IPS-18a (cell line): ENCODE data around the gene CT45A9.
"Not testable (repeated sequence)": the region's sequence is repeated elsewhere in the genome, so short reads cannot be mapped to it uniquely, and the experiment has no call there.

ENCODE experiments used
- H3K27ac ChIP-seq: one replicate; pipeline ENCODE4 v1.5.1; 2013; ENCODE audit warnings: low read length
- H3K27me3 ChIP-seq: one replicate; pipeline ENCODE4 v1.6.1; 2013; ENCODE audit warnings: mild to moderate bottlenecking, low read length; ENCODE audit not compliant: control insufficient read depth, insufficient read depth
- H3K36me3 ChIP-seq: one replicate; pipeline ENCODE4 v1.6.1; 2013; ENCODE audit warnings: low read depth, low read length; ENCODE audit not compliant: control insufficient read depth
- H3K4me1 ChIP-seq: one replicate; pipeline ENCODE4 v1.6.1; 2013; ENCODE audit warnings: low read depth, low read length; ENCODE audit not compliant: control insufficient read depth
- H3K4me3 ChIP-seq: one replicate; pipeline ENCODE4 v1.5.1; 2013; ENCODE audit warnings: low read length
- H3K9ac ChIP-seq: one replicate; pipeline ENCODE4 v1.6.1; 2013; ENCODE audit warnings: mild to moderate bottlenecking, low read length, moderate library complexity
- H3K9me3 ChIP-seq: one replicate; pipeline ENCODE4 v1.6.1; 2013; ENCODE audit warnings: low read depth, low read length; ENCODE audit not compliant: control insufficient read depth

The CT45A9 gene, protein sequence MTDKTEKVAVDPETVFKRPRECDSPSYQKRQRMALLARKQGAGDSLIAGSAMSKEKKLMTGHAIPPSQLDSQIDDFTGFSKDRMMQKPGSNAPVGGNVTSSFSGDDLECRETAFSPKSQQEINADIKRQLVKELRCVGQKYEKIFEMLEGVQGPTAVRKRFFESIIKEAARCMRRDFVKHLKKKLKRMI

DNA sequence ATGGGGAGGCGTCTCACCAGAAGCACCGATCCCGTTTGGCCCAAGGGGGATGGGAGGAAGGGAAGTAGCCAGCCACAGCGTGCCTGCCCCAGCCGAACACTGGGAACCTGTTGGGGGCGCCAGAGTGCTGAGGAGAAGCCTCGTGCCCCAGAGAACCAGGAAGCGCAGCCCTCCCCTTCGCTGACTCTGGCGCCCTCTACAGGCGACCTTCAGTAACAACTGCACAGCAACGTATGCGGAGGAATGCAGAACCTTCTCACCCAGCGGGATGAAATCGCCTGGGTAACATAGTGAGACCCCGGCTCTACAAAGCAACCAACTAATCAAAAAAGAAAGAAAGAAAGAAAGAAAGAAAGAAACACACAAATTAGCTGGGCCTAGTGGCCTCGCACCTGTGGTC lies at the start of gene CT45A9:
TSS of gene CT45A9 (minus strand) at position 101 of the 400 bp plus-strand sequence. CDS start 3,751 bp downstream, outside the sequence.
- H3K9ac ChIP-seq, H3K9me3 ChIP-seq, H3K4me1 ChIP-seq, H3K36me3 ChIP-seq, H3K27ac ChIP-seq, H3K27me3 ChIP-seq, H3K4me3 ChIP-seq: not testable (repeated sequence)

GRCh38 chrX:135920516-135920915 lies 48.9 kb upstream of the CT45A9 start:
- H3K27ac ChIP-seq, H3K27me3 ChIP-seq, H3K4me3 ChIP-seq, H3K4me1 ChIP-seq, H3K36me3 ChIP-seq, H3K9ac ChIP-seq: not testable (repeated sequence)
- H3K9me3 ChIP-seq, result peaks cover 18% of the 10 kb centered on the region

GRCh38 chrX:135914404-135914803 lies 42.8 kb upstream of the CT45A9 start:
- no peaks in the 10 kb centered on the region for H3K36me3 ChIP-seq
- H3K4me1 ChIP-seq, result no peaks in the 10 kb centered on the region
- H3K4me3 ChIP-seq, result no peak overlapping the region
- H3K27me3 ChIP-seq, result no peaks in the 10 kb centered on the region
- H3K9ac ChIP-seq, result no peak overlapping the region
- peaks cover 4% of the 10 kb centered on the region for H3K9me3 ChIP-seq
- H3K27ac ChIP-seq, result no peak overlapping the region

- no peak overlapping the region for H3K27ac ChIP-seq
- no peaks in the 10 kb centered on the region for H3K27me3 ChIP-seq
- peaks cover 16% of the 10 kb centered on the region for H3K9me3 ChIP-seq
Observed at GRCh38 chrX:135910251-135910650, 38.6 kb upstream of the CT45A9 start.

GRCh38 chrX:135893294-135893817 lies 21.7 kb upstream of the CT45A9 start, which contains the start of the genes CT45A10 and SAGE1:
CT45A10 (minus strand) TSS chrX:135893444; CDS start chrX:135885344, 8,100 bp downstream.
SAGE1 (plus strand) TSS chrX:135893716; CDS start chrX:135896243, 2,527 bp downstream.
- H3K36me3 ChIP-seq, result no peaks in the 10 kb centered on the region
- no peaks in the 10 kb centered on the region for H3K4me1 ChIP-seq
- no peak within 1 kb of the TSS for H3K27ac ChIP-seq
- H3K4me3 ChIP-seq, result no peak within 1 kb of the TSS
- H3K9me3 ChIP-seq, result peaks cover 39% of the 10 kb centered on the region
- no peak within 1 kb of the TSS for H3K9ac ChIP-seq
- no peaks in the 10 kb centered on the region for H3K27me3 ChIP-seq

More at GRCh38 chrX:135910251-135910650, 38.6 kb upstream of the CT45A9 start:
- Histone ChIP-seq H3K4me3 (no peak overlapping the region), H3K4me1 (no peaks in the 10 kb centered on the region), H3K9ac (no peak overlapping the region), H3K36me3 (no peaks in the 10 kb centered on the region)

GRCh38 chrX:135892781-135893180 lies 21.2 kb upstream of the CT45A9 start:
- Histone ChIP-seq H3K36me3 (no peaks in the 10 kb centered on the region), H3K27ac (no peak overlapping the region), H3K4me3 (no peak overlapping the region), H3K9ac (no peak overlapping the region), H3K27me3 (no peaks in the 10 kb centered on the region), H3K9me3 (peaks cover 39% of the 10 kb centered on the region), H3K4me1 (no peaks in the 10 kb centered on the region)

DNA sequence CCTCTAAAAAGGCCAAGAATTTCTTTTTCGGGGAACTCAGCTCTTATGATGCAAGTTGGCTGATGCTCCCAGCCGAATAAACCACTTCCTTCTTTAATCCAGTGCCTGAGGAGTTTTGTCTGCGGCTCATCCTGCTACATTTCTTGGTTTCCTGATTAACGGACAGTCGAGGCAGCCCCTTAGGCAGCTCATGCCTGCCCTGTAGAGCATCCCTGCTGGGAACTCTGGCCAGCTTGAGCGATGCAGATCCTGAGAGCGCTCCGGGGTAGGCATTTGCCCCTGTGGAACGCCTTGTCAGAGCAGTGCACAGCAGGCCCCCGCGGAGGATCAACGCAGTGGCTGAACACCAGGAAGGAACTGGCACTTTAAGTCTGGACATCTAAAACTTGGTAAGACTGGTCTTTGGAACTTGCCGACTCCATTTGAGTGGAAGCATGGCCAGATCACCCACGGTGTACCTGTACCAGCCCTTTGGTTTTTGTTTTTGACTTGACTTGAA lies 18.5 kb upstream of the CT45A9 start:
- Histone ChIP-seq H3K4me1 (no peaks in the 10 kb centered on the region), H3K9me3 (peaks cover 26% of the 10 kb centered on the region), H3K9ac (no peak overlapping the region), H3K36me3 (no peaks in the 10 kb centered on the region), H3K27ac (no peak overlapping the region), H3K27me3 (no peaks in the 10 kb centered on the region), H3K4me3 (no peak overlapping the region)

DNA sequence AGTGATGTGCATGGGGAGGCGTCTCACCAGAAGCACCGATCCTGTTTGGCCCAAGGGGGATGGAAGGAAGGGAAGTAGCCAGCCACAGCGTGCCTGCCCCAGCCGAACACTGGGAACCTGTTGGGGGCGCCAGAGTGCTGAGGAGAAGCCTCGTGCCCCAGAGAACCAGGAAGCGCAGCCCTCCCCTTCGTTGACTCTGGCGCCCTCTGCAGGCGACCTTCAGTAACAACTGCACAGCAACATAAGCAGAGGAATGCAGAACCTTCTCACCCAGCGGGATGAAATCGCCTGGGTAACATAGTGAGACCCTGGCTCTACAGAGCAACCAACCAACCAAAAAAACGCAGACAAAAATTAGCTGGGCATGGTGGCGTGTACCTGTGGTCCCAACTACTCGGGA lies 17.4 kb upstream of the CT45A9 start:
- peaks cover 23% of the 10 kb centered on the region for H3K9me3 ChIP-seq
- H3K4me3 ChIP-seq, H3K27ac ChIP-seq, H3K36me3 ChIP-seq, H3K9ac ChIP-seq, H3K4me1 ChIP-seq, H3K27me3 ChIP-seq: not testable (repeated sequence)

DNA sequence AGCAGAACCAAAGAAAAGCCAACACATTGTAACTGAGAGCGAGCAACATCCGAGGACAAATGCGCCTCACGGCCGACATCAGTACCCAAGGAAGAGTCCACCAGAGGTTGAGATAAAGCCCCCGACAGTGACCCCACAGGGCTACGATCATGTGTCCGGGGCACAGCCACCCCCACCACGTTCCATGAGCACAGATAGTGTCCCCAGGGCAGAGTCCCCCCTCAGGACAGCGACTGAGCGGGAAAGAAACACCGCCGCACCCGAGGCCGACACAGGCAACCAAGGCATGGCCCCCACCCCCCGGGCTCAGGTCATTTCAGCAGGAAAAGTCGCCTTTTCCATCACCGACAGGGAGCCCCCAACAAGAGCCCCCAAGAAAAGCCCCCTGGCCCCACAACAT lies 16.6 kb upstream of the CT45A9 start:
- not testable (repeated sequence) for H3K27ac ChIP-seq, H3K4me1 ChIP-seq, H3K4me3 ChIP-seq, H3K27me3 ChIP-seq, H3K9ac ChIP-seq, H3K36me3 ChIP-seq
- H3K9me3 ChIP-seq, result peaks cover 21% of the 10 kb centered on the region

- H3K27me3 ChIP-seq, H3K4me1 ChIP-seq, H3K36me3 ChIP-seq, H3K27ac ChIP-seq, H3K9me3 ChIP-seq, H3K9ac ChIP-seq, H3K4me3 ChIP-seq: not testable (repeated sequence)
Observed at GRCh38 chrX:135882741-135883140, 11.1 kb upstream of the CT45A9 start.

GRCh38 chrX:135854438-135854837 lies 17.2 kb downstream of the CT45A9 start, which contains the start of gene CT45A8:
CT45A8 (minus strand) TSS chrX:135854538; CDS start chrX:135850783, 3,755 bp downstream.
- not testable (repeated sequence) for H3K9ac ChIP-seq, H3K4me3 ChIP-seq, H3K36me3 ChIP-seq, H3K9me3 ChIP-seq, H3K4me1 ChIP-seq, H3K27ac ChIP-seq, H3K27me3 ChIP-seq

GRCh38 chrX:135837180-135837579 lies 34.4 kb downstream of the CT45A9 start, which contains the start of gene CT45A7:
CT45A7 (minus strand) TSS chrX:135837280; CDS start chrX:135833533, 3,747 bp downstream.
- H3K9me3 ChIP-seq, H3K36me3 ChIP-seq, H3K9ac ChIP-seq, H3K27me3 ChIP-seq, H3K27ac ChIP-seq, H3K4me1 ChIP-seq, H3K4me3 ChIP-seq: not testable (repeated sequence)
